Smooth muscle cell (in vitro differentiated cells): ENCODE data around the gene ACAT1. TPM values are rescaled to one million over a fixed set of nuclear protein-coding genes. Genes with fewer than 3 reads are reported as not detected.

Source experiments
- DNase-seq: peaks from one replicate; lab custom pipeline; 2025; ENCODE audit not compliant: unreplicated experiment; lab: John Stamatoyannopoulos, UW
- H2AFZ ChIP-seq: fragments of 200-600 bp; sonication (generic); 2 replicates; pipeline ENCODE4 v1.6.0; 2016; ENCODE audit warnings: antibody characterized with exemption, low read depth, mild to moderate bottlenecking
- H3F3A ChIP-seq: fragments of 200-600 bp; sonication (generic); 2 replicates; pipeline ENCODE4 v1.6.0; 2017; ENCODE audit warnings: antibody characterized with exemption, low read depth
- H3K27ac ChIP-seq: fragments of 200-600 bp; sonication (generic); 2 replicates; pipeline ENCODE4 v1.5.1; 2016; ENCODE audit warnings: low read depth, mild to moderate bottlenecking
- H3K27me3 ChIP-seq: fragments of 200-600 bp; sonication (generic); 2 replicates; pipeline ENCODE4 v1.6.1; 2016; ENCODE audit warnings: low read depth, mild to moderate bottlenecking
- H3K36me3 ChIP-seq: fragments of 200-600 bp; sonication (generic); 2 replicates; pipeline ENCODE4 v1.5.1; 2016; ENCODE audit warnings: low read depth
- H3K4me1 ChIP-seq: fragments of 200-600 bp; sonication (generic); 2 replicates; pipeline ENCODE4 v1.5.1; 2016; ENCODE audit warnings: low read depth
- H3K4me2 ChIP-seq: fragments of 200-600 bp; sonication (generic); 2 replicates; pipeline ENCODE4 v1.6.0; 2016; ENCODE audit warnings: mild to moderate bottlenecking
- H3K4me3 ChIP-seq: fragments of 200-600 bp; sonication (generic); 2 replicates; pipeline ENCODE4 v1.5.1; 2016; ENCODE audit warnings: mild to moderate bottlenecking
- H3K79me2 ChIP-seq: fragments of 200-600 bp; sonication (generic); 2 replicates; pipeline ENCODE4 v1.6.0; 2016; ENCODE audit warnings: low read depth, mild to moderate bottlenecking
- H3K9ac ChIP-seq: fragments of 200-600 bp; sonication (generic); 2 replicates; pipeline ENCODE4 v1.6.0; 2016; ENCODE audit warnings: low read depth
- H3K9me3 ChIP-seq: fragments of 200-600 bp; sonication (generic); replicated peaks from 2 replicates; pipeline ENCODE4 v1.5.1; 2016; ENCODE audit warnings: low read depth
- H4K20me1 ChIP-seq: fragments of 200-600 bp; sonication (generic); 2 replicates; pipeline ENCODE4 v1.6.0; 2016; ENCODE audit warnings: low read depth
- WGBS: methylation state at CpG from one replicate; pipeline ENCODE4 v1.1.7; 2016; ENCODE audit warnings: low lambda C conversion rate; 5-methylcytosine and 5-hydroxymethylcytosine counted together
- polyA plus RNA-seq: library from polyadenylated mRNA; unstranded; fragments of >200 nt; fragmentation: Nextera tagmentation; extraction: Ambion mirVana; gene quantifications from 2 replicates; pipeline ENCODE4 v1.2.1, GENCODE V29; 2016
- total RNA-seq: library from RNA; depleted of rRNA; stranded (reverse); fragments of >200 nt; gene quantifications from 2 replicates; pipeline ENCODE4 v1.2.3, GENCODE V29; 2014
- TF ChIP-seq, protein P1 (sequence below): fragments of 200-600 bp; sonication (generic); IDR thresholded peaks from 2 replicates; pipeline ENCODE4 v1.5.1; 2017; ENCODE audit warnings: borderline replicate concordance, mild to moderate bottlenecking, antibody characterized with exemption; ENCODE audit not compliant: insufficient read depth, poor library complexity, severe bottlenecking

ACAT1 gene
- total and polyA plus RNA-seq, 2 experiments from 2014 or later = 25.1 to 63.2 TPM

DNA sequence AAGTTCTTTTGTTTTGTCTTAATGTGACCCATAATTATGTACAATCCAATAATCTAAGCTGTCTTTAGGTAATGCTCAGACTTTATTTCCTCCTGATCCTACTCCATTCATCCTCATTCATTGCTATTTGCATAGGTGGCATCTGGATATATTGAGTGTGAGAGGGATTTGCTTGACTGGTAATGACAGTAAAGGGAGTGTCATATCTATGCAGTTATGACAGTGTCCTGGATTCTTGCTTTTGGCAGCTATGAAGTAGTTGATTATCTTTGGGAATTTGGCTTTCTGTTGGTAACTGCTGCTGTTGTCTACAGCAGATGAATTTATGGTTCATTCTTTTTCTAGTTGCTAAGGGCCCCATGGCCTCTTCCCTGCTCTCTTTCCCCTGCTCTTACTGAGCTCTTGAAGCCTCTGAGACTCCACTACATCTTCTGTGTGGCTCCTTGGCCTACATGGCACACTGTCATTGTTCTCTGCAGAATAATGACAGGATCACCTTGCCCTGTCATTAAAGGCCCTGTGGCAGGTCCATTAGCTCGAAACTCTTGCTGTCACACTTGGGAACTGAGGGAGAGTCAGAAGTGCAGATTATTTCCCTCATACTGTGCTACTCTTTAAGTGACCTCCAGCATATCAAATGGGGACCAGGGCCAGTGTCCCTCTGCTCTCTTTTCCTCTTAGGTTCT, 20.1 kb upstream of the ACAT1 start:
- H3K36me3 ChIP-seq = peaks cover 16% of the 10 kb centered on the region
- H3F3A ChIP-seq = no peaks in the 10 kb centered on the region
- no peaks in the 10 kb centered on the region for H3K27me3 ChIP-seq
- H3K4me2 ChIP-seq = no peak overlapping the region
- no peak overlapping the region for H3K27ac ChIP-seq
- H3K4me1 ChIP-seq = no peaks in the 10 kb centered on the region
- H3K79me2 ChIP-seq = no peaks in the 10 kb centered on the region
- WGBS = 100% methylated on average over 1 of the region's 1 CpG
- no peak overlapping the region for H3K9ac ChIP-seq
- no peak for DNase-seq
- TF ChIP-seq, protein P1, sequence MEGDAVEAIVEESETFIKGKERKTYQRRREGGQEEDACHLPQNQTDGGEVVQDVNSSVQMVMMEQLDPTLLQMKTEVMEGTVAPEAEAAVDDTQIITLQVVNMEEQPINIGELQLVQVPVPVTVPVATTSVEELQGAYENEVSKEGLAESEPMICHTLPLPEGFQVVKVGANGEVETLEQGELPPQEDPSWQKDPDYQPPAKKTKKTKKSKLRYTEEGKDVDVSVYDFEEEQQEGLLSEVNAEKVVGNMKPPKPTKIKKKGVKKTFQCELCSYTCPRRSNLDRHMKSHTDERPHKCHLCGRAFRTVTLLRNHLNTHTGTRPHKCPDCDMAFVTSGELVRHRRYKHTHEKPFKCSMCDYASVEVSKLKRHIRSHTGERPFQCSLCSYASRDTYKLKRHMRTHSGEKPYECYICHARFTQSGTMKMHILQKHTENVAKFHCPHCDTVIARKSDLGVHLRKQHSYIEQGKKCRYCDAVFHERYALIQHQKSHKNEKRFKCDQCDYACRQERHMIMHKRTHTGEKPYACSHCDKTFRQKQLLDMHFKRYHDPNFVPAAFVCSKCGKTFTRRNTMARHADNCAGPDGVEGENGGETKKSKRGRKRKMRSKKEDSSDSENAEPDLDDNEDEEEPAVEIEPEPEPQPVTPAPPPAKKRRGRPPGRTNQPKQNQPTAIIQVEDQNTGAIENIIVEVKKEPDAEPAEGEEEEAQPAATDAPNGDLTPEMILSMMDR = no peak
- no peak overlapping the region for H3K4me3 ChIP-seq
- H4K20me1 ChIP-seq = no peaks in the 10 kb centered on the region
- H2AFZ ChIP-seq = no peak overlapping the region
- no peaks in the 10 kb centered on the region for H3K9me3 ChIP-seq

GRCh38 chr11:108111126-108111525, 10.2 kb upstream of the ACAT1 start:
- DNase-seq = no peak
- Histone ChIP-seq H2AFZ (no peak overlapping the region), H3K9me3 (no peaks in the 10 kb centered on the region), H3K27me3 (no peaks in the 10 kb centered on the region), H3F3A (peaks cover 7% of the 10 kb centered on the region), H3K27ac (no peak overlapping the region), H3K4me2 (no peak overlapping the region), H3K36me3 (no peaks in the 10 kb centered on the region), H3K79me2 (no peaks in the 10 kb centered on the region), H3K4me3 (no peak overlapping the region), H3K9ac (no peak overlapping the region), H4K20me1 (no peaks in the 10 kb centered on the region), H3K4me1 (peaks cover 10% of the 10 kb centered on the region)
- TF ChIP-seq, protein P1 = no peak
- WGBS = 95% methylated on average over 4 of the region's 4 CpGs

DNA sequence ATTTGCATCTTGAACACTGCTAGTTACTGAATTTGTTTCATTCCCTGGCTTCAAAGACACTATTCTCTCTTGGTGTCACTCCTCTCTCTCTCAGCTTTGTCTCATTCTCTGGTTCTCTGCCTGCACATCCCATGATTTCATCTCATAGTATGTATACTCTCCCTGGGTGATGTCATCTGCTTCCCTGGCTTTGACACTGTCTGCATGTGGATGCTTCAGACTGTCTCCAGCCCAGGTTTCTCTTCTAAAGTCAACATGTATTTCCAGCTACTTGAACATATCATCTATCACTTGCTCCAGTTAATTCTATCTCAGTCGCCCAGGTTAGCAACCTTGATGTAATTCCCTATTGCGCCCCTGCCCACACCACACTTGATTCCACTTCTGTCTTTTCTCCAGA, 9.3 kb upstream of the ACAT1 start:
- Histone ChIP-seq H3K27ac (no peak overlapping the region), H3K4me2 (no peak overlapping the region), H2AFZ (no peak overlapping the region), H3K9me3 (no peaks in the 10 kb centered on the region), H3K27me3 (no peaks in the 10 kb centered on the region), H3K9ac (no peak overlapping the region), H3K79me2 (no peaks in the 10 kb centered on the region), H3K4me3 (no peak overlapping the region), H3K36me3 (no peaks in the 10 kb centered on the region), H3K4me1 (peaks cover 10% of the 10 kb centered on the region), H4K20me1 (no peaks in the 10 kb centered on the region), H3F3A (peaks cover 7% of the 10 kb centered on the region)
- no peak for DNase-seq
- 98% methylated on average over 2 of the region's 2 CpGs for WGBS
- TF ChIP-seq, protein P1 = no peak
